Ovary (tissue), 1 donor: ENCODE data around the gene PGF.

ENCODE experiments used
- EP300 ChIP-seq: sonication (generic); formaldehyde crosslinking; IDR thresholded peaks from one replicate; pipeline ENCODE4 v1.6.1; 2017; ENCODE audit warnings: antibody characterized with exemption
- POLR2A ChIP-seq: fragments of 450-650 bp; IDR thresholded peaks from one replicate; pipeline ENCODE4 v1.6.1; 2017; ENCODE audit warnings: antibody characterized with exemption, mild to moderate bottlenecking, moderate library complexity

- TF ChIP-seq POLR2A (no peak), EP300 (no peak)
These were observed 21.1 kb upstream of the PGF start for GRCh38 chr14:74976264-74977113.
